HG03460 (cell line): ENCODE measurements around the gene NFKBIA.
"Not testable (repeated sequence)": the region's sequence is repeated elsewhere in the genome, so short reads cannot be mapped to it uniquely, and the experiment has no call there.

Source experiments
- ATAC-seq: cut with Tn5 transposase; IDR thresholded peaks from one replicate; pipeline ENCODE4 v1.9.1; 2021; ENCODE audit not compliant: unreplicated experiment

Gene NFKBIA

GRCh38 chr14:35369701-35370191, 34.8 kb downstream of the NFKBIA start:
- ATAC-seq = no peak

GRCh38 chr14:35368583-35369392, 35.8 kb downstream of the NFKBIA start:
- no peak for ATAC-seq

- peak; percentile 27 for ATAC-seq
Observed at GRCh38 chr14:35368139-35368460, 36.4 kb downstream of the NFKBIA start.

- ATAC-seq = no peak
Observed at GRCh38 chr14:35367056-35367372, 37.5 kb downstream of the NFKBIA start.

GRCh38 chr14:35366521-35366976, 38.0 kb downstream of the NFKBIA start:
- ATAC-seq = no peak

- ATAC-seq = no peak
Observed at GRCh38 chr14:35366056-35366451, 38.5 kb downstream of the NFKBIA start.

- no peak for ATAC-seq
Observed at GRCh38 chr14:35365130-35366055, 39.2 kb downstream of the NFKBIA start.

GRCh38 chr14:35362911-35363374, 41.6 kb downstream of the NFKBIA start:
- ATAC-seq = no peak

GRCh38 chr14:35362450-35362849, 42.1 kb downstream of the NFKBIA start:
- no peak for ATAC-seq

- no peak for ATAC-seq
Observed at GRCh38 chr14:35361141-35361480, 43.4 kb downstream of the NFKBIA start.

- ATAC-seq = not testable (repeated sequence)
Observed at GRCh38 chr14:35359655-35360054, 44.9 kb downstream of the NFKBIA start.

GRCh38 chr14:35355981-35356841, 48.3 kb downstream of the NFKBIA start:
- ATAC-seq = no peak

- not testable (repeated sequence) for ATAC-seq
Observed at GRCh38 chr14:35355235-35355634, 49.3 kb downstream of the NFKBIA start.

GRCh38 chr14:35353409-35354172, 51.0 kb downstream of the NFKBIA start:
- ATAC-seq = no peak

- no peak for ATAC-seq
Observed at GRCh38 chr14:35352274-35353233, 52.0 kb downstream of the NFKBIA start.

- ATAC-seq = no peak
Observed at GRCh38 chr14:35351897-35352273, 52.7 kb downstream of the NFKBIA start.
